NCI-H69 (cell line): ENCODE measurements around the gene MAP7.
"Not testable (repeated sequence)": the region's sequence is repeated elsewhere in the genome, so short reads cannot be mapped to it uniquely, and the experiment has no call there.

Experiments used
- DNase-seq: peaks from one replicate; lab custom pipeline; 2025; lab: John Stamatoyannopoulos, UW

MAP7 gene

GRCh38 chr6:136469154-136469553 lies 81.1 kb downstream of the MAP7 start:
- DNase-seq, result no peak

- peak; percentile 17 for DNase-seq
Observed at GRCh38 chr6:136468711-136469110, 81.5 kb downstream of the MAP7 start.

- peak; percentile 58 for DNase-seq
Observed at GRCh38 chr6:136467186-136467585, 83.0 kb downstream of the MAP7 start.

GRCh38 chr6:136466777-136467176 lies 83.4 kb downstream of the MAP7 start:
- DNase-seq, result peak; percentile 93

GRCh38 chr6:136465766-136466303 lies 84.4 kb downstream of the MAP7 start:
- DNase-seq, result peak; percentile 55

- DNase-seq, result peak; percentile 70
Observed at GRCh38 chr6:136464874-136465273, 85.3 kb downstream of the MAP7 start.

GRCh38 chr6:136464148-136464547 lies 86.1 kb downstream of the MAP7 start:
- no peak for DNase-seq

GRCh38 chr6:136463743-136464142 lies 86.5 kb downstream of the MAP7 start:
- no peak for DNase-seq

GRCh38 chr6:136446579-136447187 lies 103.5 kb downstream of the MAP7 start:
- no peak for DNase-seq

- no peak for DNase-seq
Observed at GRCh38 chr6:136446145-136446544, 104.1 kb downstream of the MAP7 start.

GRCh38 chr6:136445063-136445462 lies 105.2 kb downstream of the MAP7 start:
- no peak for DNase-seq

GRCh38 chr6:136440203-136440602 lies 110.0 kb downstream of the MAP7 start:
- DNase-seq, result peak; percentile 46

- peak; percentile 30 for DNase-seq
Observed at GRCh38 chr6:136439514-136440190, 110.6 kb downstream of the MAP7 start.

- DNase-seq, result no peak
Observed at GRCh38 chr6:136438441-136438840, 111.8 kb downstream of the MAP7 start.

GRCh38 chr6:136437246-136437645 lies 113.0 kb downstream of the MAP7 start:
- DNase-seq, result no peak

GRCh38 chr6:136435101-136435500 lies 115.1 kb downstream of the MAP7 start:
- DNase-seq, result peak; percentile 56

GRCh38 chr6:136431306-136431705 lies 118.9 kb downstream of the MAP7 start:
- DNase-seq, result not testable (repeated sequence)

GRCh38 chr6:136429264-136430065 lies 120.8 kb downstream of the MAP7 start:
- peak; percentile 59 for DNase-seq

- DNase-seq, result no peak
Observed at GRCh38 chr6:136427378-136427717, 122.9 kb downstream of the MAP7 start.

GRCh38 chr6:136426627-136427377 lies 123.4 kb downstream of the MAP7 start:
- DNase-seq, result no peak

- no peak for DNase-seq
Observed at GRCh38 chr6:136425793-136426192, 124.4 kb downstream of the MAP7 start.

GRCh38 chr6:136424901-136425300 lies 125.3 kb downstream of the MAP7 start:
- no peak for DNase-seq
